ENCODE measurements around the gene NSDHL.

NSDHL gene

DNA sequence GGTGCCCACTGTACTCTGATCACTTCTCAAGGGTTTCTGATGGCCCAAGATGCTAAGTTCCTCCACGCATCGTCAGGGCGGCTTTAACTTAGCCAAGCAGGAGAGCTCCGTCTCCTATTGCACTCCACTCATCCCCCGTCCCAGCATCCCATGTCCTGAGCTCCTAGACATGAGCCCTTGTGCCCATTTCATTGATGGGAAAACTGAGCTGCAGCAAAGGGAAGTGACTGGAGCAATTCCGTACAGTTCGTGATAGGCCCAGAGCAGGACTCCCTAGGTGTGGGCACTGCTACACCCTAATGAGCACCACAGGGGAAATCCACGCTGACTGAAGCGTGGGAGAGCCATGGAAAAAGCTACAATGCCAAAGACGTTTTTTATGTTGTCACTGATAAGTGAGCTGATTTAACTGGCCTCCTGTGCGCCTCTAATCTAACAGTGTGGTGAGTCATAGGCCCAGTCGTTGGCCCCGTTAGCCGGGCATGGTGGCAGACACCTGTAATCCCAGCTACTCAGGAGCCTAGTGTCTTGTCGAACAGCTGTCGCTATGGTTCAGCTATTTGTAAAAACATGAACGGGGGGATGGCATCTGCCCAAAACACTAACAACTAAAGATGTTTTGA lies 14.9 kb downstream of the NSDHL start:
- Histone ChIP-seq H3K27me3 (no peaks in the 10 kb centered on the region), H3K4me1 (no peaks in the 10 kb centered on the region), H3K27ac (no peak overlapping the region), H3K36me3 (peaks cover 0 to 4% (median 3%) of the 10 kb centered on the region in 3 donors), H3K9me3 (no peaks in the 10 kb centered on the region), H3K4me3 (no peak overlapping the region)
- DNase-seq: no peak
- intact Hi-C loops (cut with DNase I; ENCODE audit: low total_unique reads): no loop called here
- TF ChIP-seq, protein P1, sequence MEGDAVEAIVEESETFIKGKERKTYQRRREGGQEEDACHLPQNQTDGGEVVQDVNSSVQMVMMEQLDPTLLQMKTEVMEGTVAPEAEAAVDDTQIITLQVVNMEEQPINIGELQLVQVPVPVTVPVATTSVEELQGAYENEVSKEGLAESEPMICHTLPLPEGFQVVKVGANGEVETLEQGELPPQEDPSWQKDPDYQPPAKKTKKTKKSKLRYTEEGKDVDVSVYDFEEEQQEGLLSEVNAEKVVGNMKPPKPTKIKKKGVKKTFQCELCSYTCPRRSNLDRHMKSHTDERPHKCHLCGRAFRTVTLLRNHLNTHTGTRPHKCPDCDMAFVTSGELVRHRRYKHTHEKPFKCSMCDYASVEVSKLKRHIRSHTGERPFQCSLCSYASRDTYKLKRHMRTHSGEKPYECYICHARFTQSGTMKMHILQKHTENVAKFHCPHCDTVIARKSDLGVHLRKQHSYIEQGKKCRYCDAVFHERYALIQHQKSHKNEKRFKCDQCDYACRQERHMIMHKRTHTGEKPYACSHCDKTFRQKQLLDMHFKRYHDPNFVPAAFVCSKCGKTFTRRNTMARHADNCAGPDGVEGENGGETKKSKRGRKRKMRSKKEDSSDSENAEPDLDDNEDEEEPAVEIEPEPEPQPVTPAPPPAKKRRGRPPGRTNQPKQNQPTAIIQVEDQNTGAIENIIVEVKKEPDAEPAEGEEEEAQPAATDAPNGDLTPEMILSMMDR (IDR thresholded peaks at IDR 0.05): no peak

- H3K9me3 ChIP-seq: no peaks in the 10 kb centered on the region
- DNase-seq: no peak
- H3K4me1 ChIP-seq: no peaks in the 10 kb centered on the region
- no peaks in the 10 kb centered on the region for H3K27me3 ChIP-seq
- TF ChIP-seq, protein P1 (IDR thresholded peaks at IDR 0.05): no peak
- H3K4me3 ChIP-seq: no peak overlapping the region
- H3K27ac ChIP-seq: no peak overlapping the region
- peaks cover 0 to 16% (median 14%) of the 10 kb centered on the region in 3 donors for H3K36me3 ChIP-seq
- intact Hi-C loops (cut with DNase I; ENCODE audit: low total_unique reads): no loop called here
Observed at GRCh38 chrX:152847281-152847680, 16.4 kb downstream of the NSDHL start.

DNA sequence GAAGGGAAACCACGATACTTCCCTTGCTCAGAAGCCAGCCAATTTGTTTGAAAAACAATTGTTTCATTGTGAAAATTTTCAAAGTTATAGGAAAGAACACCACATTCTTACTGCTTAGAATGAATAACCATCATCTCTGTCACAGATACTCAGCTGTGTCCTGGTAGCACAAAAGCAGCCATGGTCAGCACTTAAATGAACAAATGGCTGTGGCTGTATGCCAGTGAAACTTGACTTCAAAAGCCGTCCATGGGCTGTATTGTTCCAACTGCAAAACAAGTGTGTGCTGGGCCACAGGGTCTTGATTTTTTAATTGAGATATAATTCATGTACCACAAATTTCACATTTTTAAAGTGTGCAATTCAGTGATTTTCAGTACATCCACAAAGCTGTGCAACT lies 19.6 kb downstream of the NSDHL start:
- no peak for DNase-seq
- Histone ChIP-seq H3K36me3 (peaks cover 0 to 23% (median 16%) of the 10 kb centered on the region in 3 donors), H3K4me3 (no peak overlapping the region), H3K9me3 (no peaks in the 10 kb centered on the region), H3K27ac (no peak overlapping the region), H3K4me1 (no peaks in the 10 kb centered on the region), H3K27me3 (no peaks in the 10 kb centered on the region)
- TF ChIP-seq, protein P1 (IDR thresholded peaks at IDR 0.05): no peak
- intact Hi-C loops (cut with DNase I; ENCODE audit: low total_unique reads): no loop called here

- peaks cover 0 to 24% (median 16%) of the 10 kb centered on the region in 3 donors for H3K36me3 ChIP-seq
- intact Hi-C loops (cut with DNase I; ENCODE audit: low total_unique reads): no loop called here
- DNase-seq: no peak
- H3K27ac ChIP-seq: no peak overlapping the region
- H3K4me3 ChIP-seq: no peak overlapping the region
- H3K27me3 ChIP-seq: no peaks in the 10 kb centered on the region
- TF ChIP-seq, protein P1 (IDR thresholded peaks at IDR 0.05): no peak
- H3K4me1 ChIP-seq: no peaks in the 10 kb centered on the region
- no peaks in the 10 kb centered on the region for H3K9me3 ChIP-seq
Observed at GRCh38 chrX:152853986-152854385, 23.1 kb downstream of the NSDHL start.

- no peaks in the 10 kb centered on the region for H3K9me3 ChIP-seq
- intact Hi-C loops (cut with DNase I; ENCODE audit: low total_unique reads): no loop called here
- TF ChIP-seq, protein P1 (IDR thresholded peaks at IDR 0.05): no peak
- peaks cover 0 to 55% (median 18%) of the 10 kb centered on the region in 3 donors for H3K36me3 ChIP-seq
- no peak overlapping the region for H3K27ac ChIP-seq
- H3K4me3 ChIP-seq: no peak overlapping the region
- no peaks in the 10 kb centered on the region for H3K27me3 ChIP-seq
- no peaks in the 10 kb centered on the region for H3K4me1 ChIP-seq
- no peak for DNase-seq
Observed at GRCh38 chrX:152861116-152861515, 30.3 kb downstream of the NSDHL start.

DNA sequence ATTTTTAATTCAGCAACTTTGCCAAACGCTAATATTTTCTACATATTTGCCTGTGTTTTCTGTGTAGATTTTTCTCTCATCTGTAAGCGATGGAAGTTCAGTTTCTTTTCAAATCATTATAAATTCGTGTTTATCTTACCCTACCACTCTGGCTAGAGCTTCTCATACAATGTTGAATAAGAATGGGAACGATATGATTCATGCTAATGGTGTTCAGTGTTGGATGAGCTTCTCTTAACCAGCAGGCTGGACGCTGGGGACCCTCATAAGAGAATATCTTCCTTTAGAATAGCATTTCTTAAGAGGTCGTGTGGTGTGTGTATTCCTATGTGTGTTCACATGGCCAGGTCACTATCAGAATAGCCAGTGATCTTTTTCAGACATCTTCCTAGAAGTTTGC lies 31.0 kb downstream of the NSDHL start:
- no peak overlapping the region for H3K4me3 ChIP-seq
- H3K9me3 ChIP-seq: no peaks in the 10 kb centered on the region
- peaks cover 0 to 63% (median 18%) of the 10 kb centered on the region in 3 donors for H3K36me3 ChIP-seq
- H3K27me3 ChIP-seq: no peaks in the 10 kb centered on the region
- intact Hi-C loops (cut with DNase I; ENCODE audit: low total_unique reads): no loop called here
- no peak overlapping the region for H3K27ac ChIP-seq
- TF ChIP-seq, protein P1 (IDR thresholded peaks at IDR 0.05): no peak
- DNase-seq: no peak
- no peaks in the 10 kb centered on the region for H3K4me1 ChIP-seq
